OCI-LY1 (cell line): ENCODE measurements around the gene RUVBL2.

Experiments used
- H2AFZ ChIP-seq: fragments of 200-600 bp; sonication (generic), shearing (Covaris generic); 2 replicates; pipeline ENCODE4 v1.6.0; 2014; ENCODE audit warnings: antibody characterized with exemption, mild to moderate bottlenecking, low read length
- H3F3A ChIP-seq: fragments of 200-600 bp; sonication (generic), shearing (Covaris generic); 2 replicates; pipeline ENCODE4 v1.6.0; 2014; ENCODE audit warnings: mild to moderate bottlenecking, antibody characterized with exemption, low read length, moderate library complexity; ENCODE audit not compliant: insufficient read depth
- H3K27ac ChIP-seq: fragments of 200-600 bp; sonication (generic); 2 replicates; pipeline ENCODE4 v1.5.1; 2014; ENCODE audit warnings: low read length, mixed run types, mild to moderate bottlenecking, low read depth; ENCODE audit not compliant: poor library complexity, severe bottlenecking
- H3K27me3 ChIP-seq: fragments of 200-600 bp; sonication (generic); 2 replicates; pipeline ENCODE4 v1.6.0; 2014; ENCODE audit warnings: antibody characterized with exemption, mild to moderate bottlenecking, low read length, moderate library complexity; ENCODE audit not compliant: insufficient read depth
- H3K36me3 ChIP-seq: fragments of 200-600 bp; sonication (generic); 2 replicates; pipeline ENCODE4 v1.6.1; 2014; ENCODE audit warnings: mild to moderate bottlenecking, antibody characterized with exemption, low read length, moderate library complexity, mixed read lengths; ENCODE audit not compliant: insufficient read depth
- H3K4me1 ChIP-seq: fragments of 200-600 bp; sonication (generic); 2 replicates; pipeline ENCODE4 v1.5.1; 2014; ENCODE audit warnings: mild to moderate bottlenecking, low read length, moderate library complexity; ENCODE audit not compliant: insufficient read depth, severe bottlenecking
- H3K4me2 ChIP-seq: fragments of 200-600 bp; sonication (generic), shearing (Covaris generic); 2 replicates; pipeline ENCODE4 v1.6.1; 2014; ENCODE audit warnings: low read length
- H3K4me3 ChIP-seq: fragments of 200-600 bp; sonication (generic); 2 replicates; pipeline ENCODE4 v1.5.1; 2014; ENCODE audit warnings: low read length, low read depth, mild to moderate bottlenecking, mixed read lengths; ENCODE audit not compliant: poor library complexity, severe bottlenecking
- H3K79me2 ChIP-seq: fragments of 200-600 bp; shearing (Covaris generic); 2 replicates; pipeline ENCODE4 v1.6.1; 2016; ENCODE audit warnings: mixed run types, low read length, mixed read lengths; ENCODE audit not compliant: insufficient read depth
- H3K9ac ChIP-seq: fragments of 200-600 bp; sonication (generic), shearing (Covaris generic); 2 replicates; pipeline ENCODE4 v1.6.1; 2014; ENCODE audit warnings: mild to moderate bottlenecking, low read length, mixed read lengths
- H3K9me2 ChIP-seq: fragments of 200-600 bp; sonication (generic), shearing (Covaris generic); 2 replicates; pipeline ENCODE4 v1.6.1; 2014; ENCODE audit warnings: low read depth, mild to moderate bottlenecking, low read length, mixed read lengths
- H3K9me3 ChIP-seq: fragments of 200-600 bp; shearing (Covaris generic); 2 replicates; pipeline ENCODE4 v1.6.1; 2014; ENCODE audit warnings: low read length, mixed read lengths
- H4K20me1 ChIP-seq: fragments of 200-600 bp; sonication (generic), shearing (Covaris generic); 2 replicates; pipeline ENCODE4 v1.6.0; 2016; ENCODE audit warnings: mild to moderate bottlenecking, low read length; ENCODE audit not compliant: insufficient read depth
- EZH2 ChIP-seq: fragments of 200-600 bp; sonication (generic), shearing (Covaris generic); IDR thresholded peaks from 2 replicates; pipeline ENCODE4 v1.8.0; 2017; ENCODE audit warnings: borderline replicate concordance, mixed run types, mild to moderate bottlenecking, antibody characterized with exemption, low read length, moderate library complexity, mixed read lengths
- TF ChIP-seq, protein P1 (sequence below): fragments of 200-600 bp; sonication (generic), shearing (Covaris generic); IDR thresholded peaks from 2 replicates; pipeline ENCODE4 v1.5.1; 2017; ENCODE audit warnings: mild to moderate bottlenecking, antibody characterized with exemption, low read length, moderate library complexity, mixed read lengths

RUVBL2 gene

GRCh38 chr19:48993175-48994034, at the start of gene RUVBL2, which contains the start of gene GYS1:
Gene RUVBL2 (plus strand): TSS chr19:48993887. CDS start chr19:48993912, 25 bp downstream.
Gene GYS1 (minus strand): TSS chr19:48993309. CDS start chr19:48993112, 197 bp downstream.
- Histone ChIP-seq H3K79me2 (peaks cover 27% of the 10 kb centered on the region), H3K27me3 (no peaks in the 10 kb centered on the region), H4K20me1 (no peaks in the 10 kb centered on the region), H3K9me2 (no peaks in the 10 kb centered on the region), H2AFZ (no peak within 1 kb of the TSS), H3K4me1 (peaks cover 23% of the 10 kb centered on the region), H3K4me2 (peak within 1 kb of the TSS; percentile 100), H3K27ac (peak within 1 kb of the TSS; percentile 87), H3F3A (no peaks in the 10 kb centered on the region), H3K9me3 (no peaks in the 10 kb centered on the region), H3K4me3 (peak within 1 kb of the TSS; percentile 99), H3K9ac (peak within 1 kb of the TSS; percentile 98), H3K36me3 (peaks cover 5% of the 10 kb centered on the region; the same call in 1 of the 2 replicates)
- no peak for TF ChIP-seq EZH2
- TF ChIP-seq, protein P1, sequence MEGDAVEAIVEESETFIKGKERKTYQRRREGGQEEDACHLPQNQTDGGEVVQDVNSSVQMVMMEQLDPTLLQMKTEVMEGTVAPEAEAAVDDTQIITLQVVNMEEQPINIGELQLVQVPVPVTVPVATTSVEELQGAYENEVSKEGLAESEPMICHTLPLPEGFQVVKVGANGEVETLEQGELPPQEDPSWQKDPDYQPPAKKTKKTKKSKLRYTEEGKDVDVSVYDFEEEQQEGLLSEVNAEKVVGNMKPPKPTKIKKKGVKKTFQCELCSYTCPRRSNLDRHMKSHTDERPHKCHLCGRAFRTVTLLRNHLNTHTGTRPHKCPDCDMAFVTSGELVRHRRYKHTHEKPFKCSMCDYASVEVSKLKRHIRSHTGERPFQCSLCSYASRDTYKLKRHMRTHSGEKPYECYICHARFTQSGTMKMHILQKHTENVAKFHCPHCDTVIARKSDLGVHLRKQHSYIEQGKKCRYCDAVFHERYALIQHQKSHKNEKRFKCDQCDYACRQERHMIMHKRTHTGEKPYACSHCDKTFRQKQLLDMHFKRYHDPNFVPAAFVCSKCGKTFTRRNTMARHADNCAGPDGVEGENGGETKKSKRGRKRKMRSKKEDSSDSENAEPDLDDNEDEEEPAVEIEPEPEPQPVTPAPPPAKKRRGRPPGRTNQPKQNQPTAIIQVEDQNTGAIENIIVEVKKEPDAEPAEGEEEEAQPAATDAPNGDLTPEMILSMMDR, result peak; percentile 82

DNA sequence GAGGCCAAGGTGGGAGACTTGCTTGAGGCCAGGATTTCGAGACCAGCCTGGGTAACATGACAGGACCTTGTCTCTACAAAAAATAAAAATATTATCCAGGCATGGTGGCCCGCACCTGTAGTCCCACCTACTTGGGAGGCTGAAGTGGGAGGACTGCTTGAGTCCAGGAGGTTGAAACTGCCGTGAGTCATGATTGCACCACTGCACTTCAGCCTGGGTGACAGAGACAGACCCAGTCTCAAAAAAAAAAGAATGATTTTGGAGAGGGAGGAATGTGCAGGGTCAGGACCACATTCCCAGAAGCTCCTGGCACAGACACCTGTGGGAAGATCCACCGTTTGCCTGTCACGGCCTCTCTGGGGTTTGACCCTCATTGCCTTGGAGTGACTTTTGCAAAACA, 48.3 kb upstream of the RUVBL2 start:
- no peak overlapping the region for H3K4me2 ChIP-seq
- no peaks in the 10 kb centered on the region for H3K9me2 ChIP-seq
- no peak overlapping the region for H3K9ac ChIP-seq
- H3K9me3 ChIP-seq, result peaks cover 18% of the 10 kb centered on the region
- H3K4me1 ChIP-seq, result no peaks in the 10 kb centered on the region
- H3K79me2 ChIP-seq, result no peaks in the 10 kb centered on the region
- H3K27ac ChIP-seq, result no peak overlapping the region
- no peak overlapping the region for H3K4me3 ChIP-seq
- no peaks in the 10 kb centered on the region for H4K20me1 ChIP-seq
- no peaks in the 10 kb centered on the region for H3F3A ChIP-seq
- TF ChIP-seq EZH2, result no peak
- TF ChIP-seq, protein P1, result no peak
- no peak overlapping the region for H2AFZ ChIP-seq
- peaks cover 1% of the 10 kb centered on the region; the same call in 1 of the 2 replicates for H3K36me3 ChIP-seq
- H3K27me3 ChIP-seq, result no peaks in the 10 kb centered on the region

GRCh38 chr19:48945817-48946216, 47.9 kb upstream of the RUVBL2 start:
- H3K27ac ChIP-seq, result no peak overlapping the region
- H3K9me2 ChIP-seq, result no peaks in the 10 kb centered on the region
- H3K4me3 ChIP-seq, result no peak overlapping the region
- no peaks in the 10 kb centered on the region for H3K4me1 ChIP-seq
- TF ChIP-seq, protein P1, result no peak
- no peak for TF ChIP-seq EZH2
- no peaks in the 10 kb centered on the region for H4K20me1 ChIP-seq
- H3K79me2 ChIP-seq, result no peaks in the 10 kb centered on the region
- H3K9ac ChIP-seq, result no peak overlapping the region
- no peaks in the 10 kb centered on the region for H3F3A ChIP-seq
- no peaks in the 10 kb centered on the region for H3K27me3 ChIP-seq
- no peak overlapping the region for H2AFZ ChIP-seq
- H3K4me2 ChIP-seq, result no peak overlapping the region
- peaks cover 14% of the 10 kb centered on the region for H3K9me3 ChIP-seq
- H3K36me3 ChIP-seq, result no peaks in the 10 kb centered on the region; the same call in 1 of the 2 replicates
